NCI-H146 treated with DMSO at 0.1 percent for 48 hours (cell line): ENCODE measurements around the gene CSNK1E.

ENCODE experiments used
- DNase-seq: peaks from one replicate; lab custom pipeline; 2025; ENCODE audit not compliant: unreplicated experiment; lab: John Stamatoyannopoulos, UW

CSNK1E gene

DNA sequence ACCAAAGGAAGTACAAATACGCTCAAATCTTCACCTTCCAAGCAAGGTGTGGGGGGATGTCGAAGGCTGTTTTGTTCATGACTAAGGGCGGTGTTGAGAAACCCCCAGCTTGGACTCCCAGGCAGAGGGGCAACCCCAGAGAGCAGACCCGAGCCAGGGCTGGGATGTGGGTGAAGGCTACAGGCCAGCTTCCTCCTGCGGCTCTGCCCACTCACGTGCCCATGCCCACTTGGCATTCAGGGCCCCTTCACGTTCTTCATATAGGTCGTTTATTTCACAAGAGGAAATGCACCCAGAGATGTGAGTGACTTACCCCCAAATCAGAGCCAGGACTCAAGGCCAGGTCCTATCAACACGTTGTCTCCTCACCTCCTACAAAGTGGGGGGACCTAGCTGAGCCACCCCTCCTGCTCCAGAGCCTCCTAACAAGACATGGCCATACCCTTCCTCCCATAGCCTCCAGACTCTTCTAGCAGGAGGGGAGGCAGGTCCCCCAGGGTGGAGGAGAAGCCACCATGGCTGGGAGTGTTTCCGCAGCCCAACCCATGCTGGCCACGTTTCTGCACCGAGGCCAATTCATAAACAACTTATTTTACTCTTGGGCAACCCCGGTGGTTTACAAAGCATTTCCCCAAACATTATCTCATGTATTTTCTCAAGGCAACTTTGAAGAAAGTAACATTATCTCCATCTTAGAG, 66.4 kb downstream of the CSNK1E start:
- DNase-seq: no peak

DNA sequence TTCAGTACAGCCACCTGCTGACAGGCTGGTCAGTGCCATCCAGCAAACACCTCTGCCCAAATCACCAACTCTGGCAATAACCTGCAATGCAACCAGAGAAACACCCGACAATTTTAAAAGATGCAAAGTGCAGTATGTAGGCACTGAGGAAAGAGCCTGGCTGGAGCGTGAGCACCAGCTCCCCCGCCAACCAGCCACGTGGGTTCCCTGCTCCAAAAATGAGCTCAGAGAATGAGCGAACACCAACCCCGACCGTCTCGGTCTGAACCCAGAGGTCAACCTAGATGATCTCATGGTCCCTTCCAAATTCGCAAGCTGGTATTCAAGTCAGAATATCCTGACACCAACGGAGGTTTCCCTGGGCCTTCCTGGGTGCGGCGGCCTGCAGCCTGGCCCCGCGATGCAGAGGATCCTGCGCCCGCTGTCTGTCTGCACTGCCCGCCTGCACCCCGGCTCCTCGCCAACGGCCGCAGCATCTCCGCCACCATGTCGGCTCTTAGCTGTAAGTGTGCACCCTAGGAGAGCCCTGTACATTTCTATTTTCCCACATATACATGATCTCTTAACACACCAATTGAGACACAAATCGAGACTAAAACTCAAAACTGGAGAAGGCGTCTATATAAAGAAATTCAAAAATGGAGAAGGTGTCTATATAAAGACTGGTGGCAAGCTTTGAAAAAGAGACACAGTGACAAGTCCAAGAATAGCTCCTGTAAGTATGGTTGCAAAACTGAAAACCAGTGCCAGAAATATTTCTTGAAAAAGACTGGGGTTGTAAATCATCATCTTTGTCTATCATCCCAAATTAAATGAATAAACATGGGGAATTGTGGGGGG, 67.2 kb downstream of the CSNK1E start:
- DNase-seq: no peak

DNA sequence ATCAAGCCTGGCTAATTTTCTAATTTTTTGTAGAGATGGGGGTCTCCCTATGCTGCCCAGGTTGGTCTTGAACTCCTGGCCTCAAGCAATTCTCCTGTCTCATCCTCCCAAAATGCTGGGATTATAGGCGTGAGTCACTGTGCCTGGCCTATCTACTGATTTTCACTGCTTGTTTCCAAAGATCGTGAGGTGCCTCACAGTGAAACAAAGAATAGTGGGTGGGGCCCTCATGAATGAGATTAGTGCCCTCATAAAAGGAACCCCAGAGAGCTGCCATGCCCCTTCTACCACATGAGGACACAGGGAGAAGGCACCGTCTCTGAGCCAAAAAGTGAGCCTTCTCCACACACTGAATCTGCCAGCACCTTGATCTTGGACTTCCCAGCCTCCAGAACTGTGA, 67.9 kb downstream of the CSNK1E start:
- no peak for DNase-seq

DNA sequence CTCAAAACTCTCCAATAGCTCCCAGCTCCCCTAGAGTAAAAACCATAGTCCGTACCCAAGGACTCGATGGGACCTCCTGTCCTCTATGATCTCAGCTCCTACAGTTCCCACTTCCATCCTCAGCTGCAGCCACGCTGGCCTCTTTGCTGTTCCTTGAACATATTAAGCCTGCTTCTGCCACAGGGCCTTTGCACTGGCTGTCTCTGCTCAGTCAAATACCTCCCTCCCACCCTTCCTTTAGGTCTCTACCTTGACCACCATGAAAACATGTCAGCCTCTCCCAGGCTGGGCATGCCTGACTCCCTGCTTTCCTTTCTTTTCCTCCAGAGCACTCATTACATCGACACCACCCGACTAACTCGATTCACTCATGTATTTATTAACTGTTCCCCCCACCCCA, 69.0 kb downstream of the CSNK1E start:
- no peak for DNase-seq

DNA sequence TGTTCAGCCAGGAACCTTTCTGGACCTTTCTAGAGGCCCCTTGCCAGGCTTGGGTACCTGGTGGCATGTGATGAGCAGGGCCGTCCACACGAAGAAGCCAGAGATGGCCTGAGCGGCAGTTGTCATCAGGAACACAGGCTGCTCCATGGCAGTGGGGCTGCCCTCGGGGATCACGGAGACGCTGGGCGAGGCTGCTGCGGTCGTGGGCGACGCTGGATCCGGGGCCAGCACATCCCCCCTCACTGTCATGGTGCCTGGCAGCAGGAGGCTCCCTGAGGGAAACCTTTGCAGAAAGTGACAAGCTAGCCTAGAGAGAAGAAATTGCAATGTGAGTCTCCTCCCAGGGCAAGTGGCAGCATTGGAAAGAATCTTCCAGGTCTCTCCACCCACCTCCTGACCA, 69.5 kb downstream of the CSNK1E start:
- no peak for DNase-seq

GRCh38 chr22:38246692-38247091, 70.5 kb downstream of the CSNK1E start:
- no peak for DNase-seq

GRCh38 chr22:38246046-38246658, 71.1 kb downstream of the CSNK1E start:
- DNase-seq: no peak

DNA sequence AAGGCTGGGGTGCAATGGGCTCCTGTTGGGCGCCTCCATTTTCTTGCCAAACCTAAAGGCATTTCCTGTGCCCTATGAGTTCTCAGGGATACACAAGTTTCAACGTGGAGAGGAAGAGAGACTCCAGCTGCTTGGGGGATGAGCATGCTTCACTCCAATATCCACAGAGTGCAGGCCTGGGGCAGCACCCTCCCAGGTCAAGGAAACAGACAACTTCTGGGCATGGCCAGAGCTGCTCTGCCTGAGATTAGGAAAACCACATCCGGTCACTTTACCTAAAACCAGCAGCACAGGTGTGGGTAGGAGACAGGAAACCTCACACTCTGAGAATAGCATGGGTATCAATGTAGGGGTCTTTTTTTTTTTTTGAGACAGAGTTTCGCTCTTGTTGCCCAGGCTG, 73.1 kb downstream of the CSNK1E start:
- no peak for DNase-seq

DNA sequence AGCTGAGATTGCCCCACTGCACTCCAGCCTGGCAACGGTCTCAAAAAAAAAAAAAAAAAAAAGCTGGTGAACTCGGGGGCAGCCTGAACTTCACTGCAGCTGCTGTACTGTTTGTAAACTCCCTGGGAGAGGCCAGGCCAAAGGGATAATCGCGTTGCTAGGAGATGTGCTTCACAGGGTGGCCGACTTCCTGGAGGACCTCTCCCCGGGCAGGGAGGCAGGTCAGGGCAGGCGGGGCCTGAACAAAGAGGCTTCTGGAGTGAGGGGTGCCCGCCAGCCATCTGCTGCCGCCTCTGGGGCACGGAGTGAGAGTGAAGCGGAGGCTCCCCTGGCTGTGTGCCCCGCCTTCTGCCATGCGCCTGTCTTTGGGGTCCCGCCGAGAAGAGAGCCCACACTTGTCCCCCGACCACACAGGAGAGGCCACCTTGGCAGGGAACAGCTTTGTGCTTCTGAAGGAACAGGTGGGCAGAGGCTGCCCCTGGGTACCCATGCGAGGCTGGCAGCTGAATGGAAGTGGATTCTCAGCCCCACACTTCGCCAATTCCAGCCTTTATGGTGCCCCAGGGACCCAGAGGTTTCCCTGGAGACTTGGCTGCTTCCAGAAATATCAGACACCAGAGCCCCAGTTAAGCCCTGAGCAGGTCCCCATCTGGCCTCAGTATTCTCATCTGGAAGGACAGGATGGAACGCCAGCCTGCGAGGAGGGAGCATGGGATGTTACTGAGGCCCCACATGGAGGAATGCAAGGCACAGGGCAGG, 74.0 kb downstream of the CSNK1E start:
- peak; percentile 82 for DNase-seq

GRCh38 chr22:38240734-38241252, 76.4 kb downstream of the CSNK1E start:
- DNase-seq: no peak
